ENCODE data around the gene LRP8.
A peak's percentile ranks its signal among the peaks of the same experiment; 100 is the strongest.

LRP8 gene

DNA sequence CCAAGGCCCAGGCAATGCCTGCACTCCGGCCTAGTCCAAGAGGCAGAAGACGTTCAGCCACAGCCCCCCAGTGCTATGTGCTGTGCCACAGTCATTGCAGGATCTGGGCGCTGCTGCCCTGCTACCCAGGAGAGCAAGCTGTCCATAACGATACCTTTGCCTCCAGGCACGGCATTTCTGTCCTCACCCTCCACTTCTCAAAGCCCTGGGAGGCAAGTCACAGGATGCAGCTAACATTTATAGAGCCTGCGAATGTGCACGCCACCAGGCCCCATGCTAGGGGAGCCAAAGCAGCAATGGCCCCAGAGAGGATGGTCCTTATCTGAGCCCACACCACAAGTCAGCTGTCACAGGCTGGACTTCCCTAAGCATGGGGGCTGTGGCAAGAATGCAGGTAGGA, 13.8 kb downstream of the LRP8 start:
- peaks cover 3% of the 10 kb centered on the region for H3K36me3 Mint-ChIP-seq
- H3K9me3 Mint-ChIP-seq (ENCODE audit: low read depth) = no peaks in the 10 kb centered on the region
- peaks cover 1% of the 10 kb centered on the region for H3K4me1 Mint-ChIP-seq (ENCODE audit: low read depth)
- H3K4me3 Mint-ChIP-seq = no peak overlapping the region
- H3K27ac Mint-ChIP-seq = no peak overlapping the region
- H3K27me3 Mint-ChIP-seq = no peaks in the 10 kb centered on the region

DNA sequence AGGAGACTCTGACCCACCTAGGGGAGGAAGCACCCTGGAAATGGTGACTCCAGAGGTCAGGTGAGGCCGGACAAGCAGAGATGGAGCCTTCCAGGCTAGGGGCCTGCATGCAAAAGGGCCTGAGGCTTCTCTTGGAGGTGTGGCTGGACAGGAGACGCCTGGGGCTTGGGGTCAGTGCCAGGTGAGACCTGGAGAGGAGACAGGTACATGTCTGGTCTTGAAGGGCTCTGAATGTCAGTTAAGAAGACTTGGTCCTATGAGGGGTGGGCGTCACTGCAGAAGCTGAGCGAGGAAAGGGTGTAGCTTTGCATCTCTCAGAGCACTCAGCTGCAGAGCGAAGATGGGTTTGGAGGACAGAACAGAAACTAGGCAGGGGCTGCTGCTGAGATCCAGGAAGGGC, 14.3 kb downstream of the LRP8 start:
- Mint-ChIP-seq H3K9me3 (ENCODE audit: low read depth) (no peaks in the 10 kb centered on the region), H3K27ac (no peak overlapping the region), H3K36me3 (peaks cover 3% of the 10 kb centered on the region), H3K4me3 (no peak overlapping the region), H3K27me3 (no peaks in the 10 kb centered on the region), H3K4me1 (ENCODE audit: low read depth) (peaks cover 1% of the 10 kb centered on the region)

- no peak overlapping the region for H3K4me3 Mint-ChIP-seq
- H3K36me3 Mint-ChIP-seq = peaks cover 3% of the 10 kb centered on the region
- H3K27ac Mint-ChIP-seq = no peak overlapping the region
- no peaks in the 10 kb centered on the region for H3K9me3 Mint-ChIP-seq (ENCODE audit: low read depth)
- H3K27me3 Mint-ChIP-seq = no peaks in the 10 kb centered on the region
- H3K4me1 Mint-ChIP-seq (ENCODE audit: low read depth) = peaks cover 6% of the 10 kb centered on the region
These were observed 16.1 kb downstream of the LRP8 start for GRCh38 chr1:53311702-53312305.

GRCh38 chr1:53310847-53311681, 16.8 kb downstream of the LRP8 start:
- Mint-ChIP-seq H3K27me3 (no peaks in the 10 kb centered on the region), H3K9me3 (ENCODE audit: low read depth) (no peaks in the 10 kb centered on the region), H3K27ac (no peak overlapping the region), H3K36me3 (peaks cover 3% of the 10 kb centered on the region), H3K4me1 (ENCODE audit: low read depth) (peaks cover 9% of the 10 kb centered on the region), H3K4me3 (no peak overlapping the region)

- Mint-ChIP-seq H3K36me3 (peaks cover 3% of the 10 kb centered on the region), H3K27me3 (no peaks in the 10 kb centered on the region), H3K27ac (no peak overlapping the region), H3K9me3 (ENCODE audit: low read depth) (no peaks in the 10 kb centered on the region), H3K4me3 (no peak overlapping the region), H3K4me1 (ENCODE audit: low read depth) (peaks cover 11% of the 10 kb centered on the region)
These were observed 18.1 kb downstream of the LRP8 start for GRCh38 chr1:53309802-53310201.

GRCh38 chr1:53308506-53308905, 19.4 kb downstream of the LRP8 start:
- Mint-ChIP-seq H3K4me1 (ENCODE audit: low read depth) (peaks cover 11% of the 10 kb centered on the region), H3K36me3 (peaks cover under 1% of the 10 kb centered on the region), H3K27ac (no peak overlapping the region), H3K4me3 (no peak overlapping the region), H3K9me3 (ENCODE audit: low read depth) (no peaks in the 10 kb centered on the region), H3K27me3 (no peaks in the 10 kb centered on the region)

DNA sequence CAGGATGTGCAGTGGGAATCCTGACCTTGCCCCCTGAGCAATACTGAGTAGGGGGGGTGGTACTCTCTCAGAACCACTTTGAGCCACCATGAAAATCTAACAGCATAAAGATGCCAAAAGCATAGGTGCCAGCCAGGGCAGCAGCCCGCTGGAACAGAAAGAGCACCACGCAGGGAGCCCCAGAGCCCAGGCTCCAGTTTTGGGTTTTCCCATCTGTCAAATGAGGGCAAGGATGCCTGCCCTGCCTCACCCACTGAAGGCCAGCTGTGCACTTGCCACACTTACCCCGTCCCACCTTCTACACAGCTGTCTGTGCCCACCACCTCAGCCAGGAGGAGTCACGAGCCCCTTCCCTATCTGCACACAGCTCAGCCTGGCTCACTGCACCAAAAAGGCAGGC, 20.8 kb downstream of the LRP8 start:
- Mint-ChIP-seq H3K27ac (no peak overlapping the region), H3K4me1 (ENCODE audit: low read depth) (peaks cover 11% of the 10 kb centered on the region), H3K36me3 (no peaks in the 10 kb centered on the region), H3K27me3 (no peaks in the 10 kb centered on the region), H3K9me3 (ENCODE audit: low read depth) (no peaks in the 10 kb centered on the region), H3K4me3 (no peak overlapping the region)

DNA sequence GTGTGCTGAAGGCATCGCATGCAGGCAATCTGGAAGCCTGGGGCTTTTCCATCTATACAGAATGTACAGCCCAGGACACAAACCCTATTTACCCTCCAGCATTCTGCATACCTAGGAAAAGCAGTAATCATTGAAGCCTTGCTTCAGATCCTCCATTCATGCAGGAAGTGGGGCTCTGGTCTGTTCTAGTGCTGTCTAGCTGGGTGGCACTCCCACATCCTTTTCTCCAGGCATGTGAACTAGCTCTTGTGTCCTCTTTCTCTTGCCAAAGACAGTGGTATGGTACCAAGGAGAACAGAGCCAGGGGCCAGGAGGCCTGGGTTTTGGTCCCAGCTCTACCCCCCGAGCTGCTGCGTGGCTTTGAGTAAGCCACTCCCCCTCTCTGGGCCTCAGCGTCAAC, 21.7 kb downstream of the LRP8 start:
- Mint-ChIP-seq H3K9me3 (ENCODE audit: low read depth) (no peaks in the 10 kb centered on the region), H3K4me1 (ENCODE audit: low read depth) (peaks cover 11% of the 10 kb centered on the region), H3K27ac (peak overlapping the region; percentile 58), H3K4me3 (no peak overlapping the region), H3K36me3 (no peaks in the 10 kb centered on the region), H3K27me3 (no peaks in the 10 kb centered on the region)

DNA sequence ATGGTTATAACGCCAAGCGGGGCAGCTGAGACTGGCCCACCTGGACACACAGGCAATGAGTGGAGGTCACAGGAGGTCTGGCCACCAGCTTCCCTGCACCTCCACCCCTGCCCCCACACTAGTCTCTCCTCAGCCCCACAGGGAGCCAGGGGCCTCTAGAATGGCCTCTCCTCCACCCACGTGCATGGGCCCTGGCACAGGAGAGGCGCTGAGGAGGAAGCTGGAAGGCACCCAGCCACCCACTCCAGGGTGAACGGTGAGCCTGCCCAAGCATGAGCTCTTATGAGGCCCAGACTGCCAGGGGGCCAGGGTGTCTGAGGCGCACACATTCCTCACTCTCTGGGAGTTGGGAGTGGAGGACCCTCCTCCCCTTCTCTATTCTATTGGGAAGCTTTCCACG, 22.2 kb downstream of the LRP8 start:
- H3K4me3 Mint-ChIP-seq = no peak overlapping the region
- H3K27ac Mint-ChIP-seq = peak overlapping the region; percentile 58
- peaks cover 11% of the 10 kb centered on the region for H3K4me1 Mint-ChIP-seq (ENCODE audit: low read depth)
- no peaks in the 10 kb centered on the region for H3K9me3 Mint-ChIP-seq (ENCODE audit: low read depth)
- H3K27me3 Mint-ChIP-seq = no peaks in the 10 kb centered on the region
- H3K36me3 Mint-ChIP-seq = no peaks in the 10 kb centered on the region

GRCh38 chr1:53304527-53304926, 23.3 kb downstream of the LRP8 start:
- H3K36me3 Mint-ChIP-seq = no peaks in the 10 kb centered on the region
- H3K27me3 Mint-ChIP-seq = no peaks in the 10 kb centered on the region
- peaks cover 11% of the 10 kb centered on the region for H3K4me1 Mint-ChIP-seq (ENCODE audit: low read depth)
- no peak overlapping the region for H3K4me3 Mint-ChIP-seq
- H3K27ac Mint-ChIP-seq = no peak overlapping the region
- no peaks in the 10 kb centered on the region for H3K9me3 Mint-ChIP-seq (ENCODE audit: low read depth)

GRCh38 chr1:53303726-53304515, 23.9 kb downstream of the LRP8 start:
- peaks cover 11% of the 10 kb centered on the region for H3K4me1 Mint-ChIP-seq (ENCODE audit: low read depth)
- H3K27ac Mint-ChIP-seq = no peak overlapping the region
- H3K27me3 Mint-ChIP-seq = no peaks in the 10 kb centered on the region
- no peaks in the 10 kb centered on the region for H3K36me3 Mint-ChIP-seq
- H3K9me3 Mint-ChIP-seq (ENCODE audit: low read depth) = no peaks in the 10 kb centered on the region
- H3K4me3 Mint-ChIP-seq = no peak overlapping the region

DNA sequence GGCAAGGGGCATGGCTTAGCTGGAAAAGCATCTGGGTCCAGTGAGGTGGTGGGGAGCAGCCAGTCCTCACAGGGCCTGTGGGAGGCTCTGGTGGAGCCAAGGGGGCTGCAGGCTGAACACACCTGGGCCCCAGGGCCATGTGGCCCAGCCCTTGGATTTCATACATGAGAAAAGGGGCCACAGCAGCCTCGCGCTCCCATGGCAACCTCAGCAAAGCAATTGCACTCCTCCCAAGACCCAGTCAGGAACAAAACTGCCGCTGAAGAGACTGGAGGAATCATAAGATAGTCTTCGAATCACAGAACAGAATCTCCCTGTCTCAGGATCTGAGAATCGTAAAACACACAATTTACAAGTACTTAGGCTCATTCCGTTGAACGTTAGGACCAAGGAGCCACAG, 24.6 kb downstream of the LRP8 start:
- Mint-ChIP-seq H3K4me3 (no peak overlapping the region), H3K9me3 (ENCODE audit: low read depth) (no peaks in the 10 kb centered on the region), H3K27me3 (no peaks in the 10 kb centered on the region), H3K27ac (no peak overlapping the region), H3K36me3 (no peaks in the 10 kb centered on the region), H3K4me1 (ENCODE audit: low read depth) (peaks cover 11% of the 10 kb centered on the region)

GRCh38 chr1:53299233-53299632, 28.6 kb downstream of the LRP8 start:
- Mint-ChIP-seq H3K4me3 (no peak overlapping the region), H3K27me3 (no peaks in the 10 kb centered on the region), H3K27ac (no peak overlapping the region), H3K36me3 (no peaks in the 10 kb centered on the region), H3K4me1 (ENCODE audit: low read depth) (peaks cover 9% of the 10 kb centered on the region), H3K9me3 (ENCODE audit: low read depth) (no peaks in the 10 kb centered on the region)

- Mint-ChIP-seq H3K4me1 (ENCODE audit: low read depth) (peaks cover 17% of the 10 kb centered on the region), H3K36me3 (no peaks in the 10 kb centered on the region), H3K4me3 (no peak overlapping the region), H3K27ac (no peak overlapping the region), H3K27me3 (no peaks in the 10 kb centered on the region), H3K9me3 (ENCODE audit: low read depth) (no peaks in the 10 kb centered on the region)
These were observed 29.7 kb downstream of the LRP8 start for GRCh38 chr1:53298045-53298637.

- H3K4me3 Mint-ChIP-seq = no peak overlapping the region
- H3K27me3 Mint-ChIP-seq = no peaks in the 10 kb centered on the region
- no peak overlapping the region for H3K27ac Mint-ChIP-seq
- H3K9me3 Mint-ChIP-seq (ENCODE audit: low read depth) = no peaks in the 10 kb centered on the region
- no peaks in the 10 kb centered on the region for H3K36me3 Mint-ChIP-seq
- H3K4me1 Mint-ChIP-seq (ENCODE audit: low read depth) = peaks cover 23% of the 10 kb centered on the region
These were observed 30.7 kb downstream of the LRP8 start for GRCh38 chr1:53297195-53297594.
